OCI-LY1 (cell line): ENCODE data around the gene MACROD1.

Experiments used
- CTCF ChIP-seq: fragments of 200-600 bp; sonication (generic), shearing (Covaris generic); IDR thresholded peaks from 2 replicates; pipeline ENCODE4 v1.5.1; 2017; ENCODE audit warnings: mild to moderate bottlenecking, antibody characterized with exemption, low read length, moderate library complexity, mixed read lengths
- EZH2 ChIP-seq: fragments of 200-600 bp; sonication (generic), shearing (Covaris generic); IDR thresholded peaks from 2 replicates; pipeline ENCODE4 v1.8.0; 2017; ENCODE audit warnings: borderline replicate concordance, mixed run types, mild to moderate bottlenecking, antibody characterized with exemption, low read length, moderate library complexity, mixed read lengths

GRCh38 chr11:64035081-64035524, 130.8 kb downstream of the MACROD1 start:
- TF ChIP-seq EZH2 (no peak), CTCF (no peak)
